ENCODE measurements around the gene NCOA6. TPM values are rescaled to one million over a fixed set of nuclear protein-coding genes. Genes with fewer than 3 reads are reported as not detected.
A peak's percentile ranks its signal among the peaks of the same experiment; 100 is the strongest.

The NCOA6 gene
- polyA plus RNA-seq, 1 donor from 2014 or later = 13.0 TPM

DNA sequence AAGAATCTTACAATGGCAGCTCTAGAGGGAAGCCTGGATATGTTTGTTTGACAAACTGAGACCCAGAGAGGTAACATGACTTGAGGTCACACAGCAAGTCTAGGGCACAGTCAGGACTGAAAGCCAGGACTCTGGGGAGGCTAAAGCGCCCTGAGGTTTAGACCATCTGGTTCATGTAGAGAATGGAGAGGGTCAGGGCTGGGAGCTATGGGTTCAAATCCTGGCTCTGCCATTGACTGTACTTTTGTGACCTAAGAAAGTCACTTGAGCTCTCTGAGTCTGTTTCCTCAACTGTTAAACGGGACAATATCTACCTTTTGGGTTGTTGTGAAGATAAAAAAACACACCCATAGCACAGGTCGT lies 122.4 kb downstream of the NCOA6 start:
- no peaks in the 10 kb centered on the region for H3K36me3 ChIP-seq (ENCODE audit: insufficient read depth, low read length)
- H2AFZ ChIP-seq (ENCODE audit: low read depth, low read length) = no peak overlapping the region
- no peaks in the 10 kb centered on the region for H3K9me3 ChIP-seq (ENCODE audit: low read length)
- peaks cover 20% of the 10 kb centered on the region for H3K79me2 ChIP-seq (replicated peaks; ENCODE audit: insufficient read depth, low read length)
- H3K9ac ChIP-seq (ENCODE audit: low read length) = peak overlapping the region; percentile 99
- no peaks in the 10 kb centered on the region for H4K20me1 ChIP-seq (ENCODE audit: insufficient read depth)
- no peaks in the 10 kb centered on the region for H3K27me3 ChIP-seq (ENCODE audit: insufficient read depth, low read depth, low read length)
- H3K4me2 ChIP-seq (ENCODE audit: low read length) = peak overlapping the region; percentile 74
- peak overlapping the region; percentile 90 for H3K4me3 ChIP-seq (ENCODE audit: low read length)
- TF ChIP-seq, protein P1, sequence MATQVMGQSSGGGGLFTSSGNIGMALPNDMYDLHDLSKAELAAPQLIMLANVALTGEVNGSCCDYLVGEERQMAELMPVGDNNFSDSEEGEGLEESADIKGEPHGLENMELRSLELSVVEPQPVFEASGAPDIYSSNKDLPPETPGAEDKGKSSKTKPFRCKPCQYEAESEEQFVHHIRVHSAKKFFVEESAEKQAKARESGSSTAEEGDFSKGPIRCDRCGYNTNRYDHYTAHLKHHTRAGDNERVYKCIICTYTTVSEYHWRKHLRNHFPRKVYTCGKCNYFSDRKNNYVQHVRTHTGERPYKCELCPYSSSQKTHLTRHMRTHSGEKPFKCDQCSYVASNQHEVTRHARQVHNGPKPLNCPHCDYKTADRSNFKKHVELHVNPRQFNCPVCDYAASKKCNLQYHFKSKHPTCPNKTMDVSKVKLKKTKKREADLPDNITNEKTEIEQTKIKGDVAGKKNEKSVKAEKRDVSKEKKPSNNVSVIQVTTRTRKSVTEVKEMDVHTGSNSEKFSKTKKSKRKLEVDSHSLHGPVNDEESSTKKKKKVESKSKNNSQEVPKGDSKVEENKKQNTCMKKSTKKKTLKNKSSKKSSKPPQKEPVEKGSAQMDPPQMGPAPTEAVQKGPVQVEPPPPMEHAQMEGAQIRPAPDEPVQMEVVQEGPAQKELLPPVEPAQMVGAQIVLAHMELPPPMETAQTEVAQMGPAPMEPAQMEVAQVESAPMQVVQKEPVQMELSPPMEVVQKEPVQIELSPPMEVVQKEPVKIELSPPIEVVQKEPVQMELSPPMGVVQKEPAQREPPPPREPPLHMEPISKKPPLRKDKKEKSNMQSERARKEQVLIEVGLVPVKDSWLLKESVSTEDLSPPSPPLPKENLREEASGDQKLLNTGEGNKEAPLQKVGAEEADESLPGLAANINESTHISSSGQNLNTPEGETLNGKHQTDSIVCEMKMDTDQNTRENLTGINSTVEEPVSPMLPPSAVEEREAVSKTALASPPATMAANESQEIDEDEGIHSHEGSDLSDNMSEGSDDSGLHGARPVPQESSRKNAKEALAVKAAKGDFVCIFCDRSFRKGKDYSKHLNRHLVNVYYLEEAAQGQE (IDR thresholded peaks at IDR 0.05; ENCODE audit: borderline replicate concordance) = no peak
- TF ChIP-seq RAD21 (conservative IDR thresholded peaks at IDR 0.05) (no peak), EP300 (conservative IDR thresholded peaks at IDR 0.05; ENCODE audit: poor library complexity, severe bottlenecking) (no peak), EZH2 (IDR thresholded peaks at IDR 0.05; ENCODE audit: borderline replicate concordance, insufficient read depth, low read length, poor library complexity, severe bottlenecking) (no peak), MXI1 (conservative IDR thresholded peaks at IDR 0.05; ENCODE audit: poor library complexity, severe bottlenecking) (no peak), POLR2AphosphoS5 (IDR thresholded peaks at IDR 0.05) (no peak), TAF1 (IDR thresholded peaks at IDR 0.05; ENCODE audit: low read depth) (no peak), SMC3 (conservative IDR thresholded peaks at IDR 0.05; ENCODE audit: poor library complexity) (no peak)
- TF ChIP-seq, protein P2, sequence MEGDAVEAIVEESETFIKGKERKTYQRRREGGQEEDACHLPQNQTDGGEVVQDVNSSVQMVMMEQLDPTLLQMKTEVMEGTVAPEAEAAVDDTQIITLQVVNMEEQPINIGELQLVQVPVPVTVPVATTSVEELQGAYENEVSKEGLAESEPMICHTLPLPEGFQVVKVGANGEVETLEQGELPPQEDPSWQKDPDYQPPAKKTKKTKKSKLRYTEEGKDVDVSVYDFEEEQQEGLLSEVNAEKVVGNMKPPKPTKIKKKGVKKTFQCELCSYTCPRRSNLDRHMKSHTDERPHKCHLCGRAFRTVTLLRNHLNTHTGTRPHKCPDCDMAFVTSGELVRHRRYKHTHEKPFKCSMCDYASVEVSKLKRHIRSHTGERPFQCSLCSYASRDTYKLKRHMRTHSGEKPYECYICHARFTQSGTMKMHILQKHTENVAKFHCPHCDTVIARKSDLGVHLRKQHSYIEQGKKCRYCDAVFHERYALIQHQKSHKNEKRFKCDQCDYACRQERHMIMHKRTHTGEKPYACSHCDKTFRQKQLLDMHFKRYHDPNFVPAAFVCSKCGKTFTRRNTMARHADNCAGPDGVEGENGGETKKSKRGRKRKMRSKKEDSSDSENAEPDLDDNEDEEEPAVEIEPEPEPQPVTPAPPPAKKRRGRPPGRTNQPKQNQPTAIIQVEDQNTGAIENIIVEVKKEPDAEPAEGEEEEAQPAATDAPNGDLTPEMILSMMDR (IDR thresholded peaks at IDR 0.05; ENCODE audit: poor library complexity, severe bottlenecking) = no peak
- H3K27ac ChIP-seq (ENCODE audit: low read length) = peak overlapping the region; percentile 99
- H3K9me2 ChIP-seq (ENCODE audit: insufficient read depth, low read length) = no peaks in the 10 kb centered on the region
- H3F3A ChIP-seq (ENCODE audit: insufficient read depth, low read length, poor library complexity, severe bottlenecking) = no peaks in the 10 kb centered on the region

DNA sequence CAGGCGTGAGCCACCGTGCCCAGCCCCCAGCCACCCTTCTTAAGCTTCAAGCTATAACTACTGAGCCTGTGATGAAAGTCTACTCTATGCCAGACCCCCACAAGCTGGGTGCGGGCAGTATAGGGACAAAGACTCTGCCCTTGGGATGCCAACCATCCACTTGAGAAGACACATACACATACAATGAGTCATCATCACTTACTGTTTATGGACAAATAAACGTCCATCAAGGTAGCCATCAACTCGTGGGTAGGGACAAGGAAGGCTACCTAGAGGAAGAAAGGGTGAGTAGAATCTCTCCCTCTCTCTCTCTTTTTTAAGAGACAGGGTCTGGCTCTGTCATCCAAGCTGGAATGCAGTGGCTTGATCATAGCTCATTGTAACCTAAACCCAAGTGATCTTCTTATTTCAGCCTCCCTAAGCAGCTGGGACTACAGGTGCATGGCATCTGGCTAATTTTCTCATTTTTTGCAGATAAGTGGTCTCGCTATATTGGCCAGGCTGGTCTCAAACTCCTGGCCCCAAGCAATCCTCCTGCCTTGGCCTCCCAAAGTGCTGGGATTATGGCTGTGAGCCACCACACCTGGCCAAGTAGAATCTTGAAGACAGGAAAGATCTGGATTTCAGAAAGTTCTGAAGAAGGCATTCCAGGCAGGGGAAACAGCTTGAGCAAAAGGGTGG lies 123.9 kb downstream of the NCOA6 start:
- no peak overlapping the region for H3K4me3 ChIP-seq (ENCODE audit: low read length)
- no peaks in the 10 kb centered on the region for H4K20me1 ChIP-seq (ENCODE audit: insufficient read depth)
- no peaks in the 10 kb centered on the region for H3F3A ChIP-seq (ENCODE audit: insufficient read depth, low read length, poor library complexity, severe bottlenecking)
- no peaks in the 10 kb centered on the region for H3K36me3 ChIP-seq (ENCODE audit: insufficient read depth, low read length)
- TF ChIP-seq POLR2AphosphoS5 (IDR thresholded peaks at IDR 0.05) (no peak), TAF1 (IDR thresholded peaks at IDR 0.05; ENCODE audit: low read depth) (no peak), MXI1 (conservative IDR thresholded peaks at IDR 0.05; ENCODE audit: poor library complexity, severe bottlenecking) (no peak), SMC3 (conservative IDR thresholded peaks at IDR 0.05; ENCODE audit: poor library complexity) (no peak), EP300 (conservative IDR thresholded peaks at IDR 0.05; ENCODE audit: poor library complexity, severe bottlenecking) (no peak), RAD21 (conservative IDR thresholded peaks at IDR 0.05) (no peak), EZH2 (IDR thresholded peaks at IDR 0.05; ENCODE audit: borderline replicate concordance, insufficient read depth, low read length, poor library complexity, severe bottlenecking) (no peak)
- TF ChIP-seq, protein P2 (IDR thresholded peaks at IDR 0.05; ENCODE audit: poor library complexity, severe bottlenecking) = no peak
- TF ChIP-seq, protein P1 (IDR thresholded peaks at IDR 0.05; ENCODE audit: borderline replicate concordance) = no peak
- H3K9ac ChIP-seq (ENCODE audit: low read length) = no peak overlapping the region
- peaks cover 20% of the 10 kb centered on the region for H3K79me2 ChIP-seq (replicated peaks; ENCODE audit: insufficient read depth, low read length)
- no peaks in the 10 kb centered on the region for H3K9me3 ChIP-seq (ENCODE audit: low read length)
- H3K4me2 ChIP-seq (ENCODE audit: low read length) = no peak overlapping the region
- H3K9me2 ChIP-seq (ENCODE audit: insufficient read depth, low read length) = no peaks in the 10 kb centered on the region
- H2AFZ ChIP-seq (ENCODE audit: low read depth, low read length) = no peak overlapping the region
- H3K27ac ChIP-seq (ENCODE audit: low read length) = no peak overlapping the region
- H3K27me3 ChIP-seq (ENCODE audit: insufficient read depth, low read depth, low read length) = no peaks in the 10 kb centered on the region
